GM12865 (cell line): ENCODE measurements around the gene WNT3A.

Experiments
- DNase-seq: peaks from one replicate; pipeline ENCODE4 v3.0.0; 2010; ENCODE audit warnings: low read depth
- H3K4me3 ChIP-seq: 2 replicates; pipeline ENCODE4 v1.5.1; 2011; ENCODE audit warnings: mild to moderate bottlenecking, low read depth, low read length, control low read depth
- TF ChIP-seq, protein P1 (sequence below): IDR thresholded peaks from 2 replicates; pipeline ENCODE4 v1.5.1; 2011; ENCODE audit warnings: low read length, control low read depth, low read depth, inconsistent platforms; ENCODE audit not compliant: insufficient read depth; ENCODE audit errors: missing control alignments

WNT3A gene

GRCh38 chr1:228081578-228082213 lies 74.9 kb downstream of the WNT3A start:
- DNase-seq, result peak; percentile 44
- TF ChIP-seq, protein P1, sequence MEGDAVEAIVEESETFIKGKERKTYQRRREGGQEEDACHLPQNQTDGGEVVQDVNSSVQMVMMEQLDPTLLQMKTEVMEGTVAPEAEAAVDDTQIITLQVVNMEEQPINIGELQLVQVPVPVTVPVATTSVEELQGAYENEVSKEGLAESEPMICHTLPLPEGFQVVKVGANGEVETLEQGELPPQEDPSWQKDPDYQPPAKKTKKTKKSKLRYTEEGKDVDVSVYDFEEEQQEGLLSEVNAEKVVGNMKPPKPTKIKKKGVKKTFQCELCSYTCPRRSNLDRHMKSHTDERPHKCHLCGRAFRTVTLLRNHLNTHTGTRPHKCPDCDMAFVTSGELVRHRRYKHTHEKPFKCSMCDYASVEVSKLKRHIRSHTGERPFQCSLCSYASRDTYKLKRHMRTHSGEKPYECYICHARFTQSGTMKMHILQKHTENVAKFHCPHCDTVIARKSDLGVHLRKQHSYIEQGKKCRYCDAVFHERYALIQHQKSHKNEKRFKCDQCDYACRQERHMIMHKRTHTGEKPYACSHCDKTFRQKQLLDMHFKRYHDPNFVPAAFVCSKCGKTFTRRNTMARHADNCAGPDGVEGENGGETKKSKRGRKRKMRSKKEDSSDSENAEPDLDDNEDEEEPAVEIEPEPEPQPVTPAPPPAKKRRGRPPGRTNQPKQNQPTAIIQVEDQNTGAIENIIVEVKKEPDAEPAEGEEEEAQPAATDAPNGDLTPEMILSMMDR, result no peak
- peak overlapping the region; percentile 91 for H3K4me3 ChIP-seq

- TF ChIP-seq, protein P1, result no peak
- DNase-seq, result peak; percentile 96
Observed at GRCh38 chr1:228082214-228082917, 75.6 kb downstream of the WNT3A start, which contains the start of gene ARF1. Gene ARF1, plus strand, starts transcription at chr1:228082708. Its CDS starts 14,407 bp downstream, at chr1:228097115.

GRCh38 chr1:228082918-228083870 lies 76.4 kb downstream of the WNT3A start:
- peak overlapping the region; percentile 80 for H3K4me3 ChIP-seq
- TF ChIP-seq, protein P1, result no peak
- peak; percentile 61 for DNase-seq

More at GRCh38 chr1:228082214-228082917, 75.6 kb downstream of the WNT3A start, which contains the start of gene ARF1:
- peak within 1 kb of the TSS; percentile 91 for H3K4me3 ChIP-seq

- no peak for DNase-seq
- TF ChIP-seq, protein P1, result no peak
Observed at GRCh38 chr1:228083871-228084278, 77.1 kb downstream of the WNT3A start.

GRCh38 chr1:228084325-228084724 lies 77.5 kb downstream of the WNT3A start:
- DNase-seq, result peak; percentile 66
- TF ChIP-seq, protein P1, result no peak
- H3K4me3 ChIP-seq, result peak overlapping the region; percentile 80

More at GRCh38 chr1:228083871-228084278, 77.1 kb downstream of the WNT3A start:
- H3K4me3 ChIP-seq, result peak overlapping the region; percentile 80

GRCh38 chr1:228084797-228085196 lies 78.0 kb downstream of the WNT3A start:
- DNase-seq, result no peak
- TF ChIP-seq, protein P1, result no peak
- H3K4me3 ChIP-seq, result peak overlapping the region; percentile 80
